Liver (tissue), 9 donors: ENCODE results near the gene KIF1A. TPM values are rescaled to one million over a fixed set of nuclear protein-coding genes. Genes with fewer than 3 reads are reported as not detected.

Source experiments
- DNase-seq: peaks from one replicate; pipeline ENCODE4 v3.0.0-alpha.2; 2017; ENCODE audit warnings: low spot score
- H3K27ac ChIP-seq, 2 donors: one replicate each; pipeline ENCODE4 v1.7.0; 2013; ENCODE audit warnings: inconsistent platforms in 2 of 2, low read length in 2 of 2, control low read depth in 1 of 2, low read depth in 1 of 2, mild to moderate bottlenecking in 1 of 2
- H3K27me3 ChIP-seq, 4 donors: one replicate each; pipeline versions ENCODE4 v1.6.1 to v1.7.0; 2013; ENCODE audit warnings: low read length in 3 of 4, inconsistent platforms in 1 of 4, mild to moderate bottlenecking in 1 of 4, moderate library complexity in 1 of 4; ENCODE audit not compliant: control insufficient read depth in 4 of 4, insufficient read depth in 4 of 4
- H3K36me3 ChIP-seq, 4 donors: one replicate each; pipeline versions ENCODE4 v1.6.1 to v1.7.0; 2013; ENCODE audit warnings: low read length in 3 of 4, mild to moderate bottlenecking in 3 of 4, low read depth in 1 of 4, moderate library complexity in 1 of 4; ENCODE audit not compliant: control insufficient read depth in 4 of 4, insufficient read depth in 3 of 4
- H3K4me1 ChIP-seq, 4 donors: one replicate each; pipeline versions ENCODE4 v1.6.1 to v1.7.0; 2013; ENCODE audit warnings: low read length in 3 of 4, mild to moderate bottlenecking in 3 of 4, moderate library complexity in 1 of 4; ENCODE audit not compliant: control insufficient read depth in 4 of 4, insufficient read depth in 4 of 4
- H3K4me3 ChIP-seq, 3 donors: one replicate each; pipeline versions ENCODE4 v1.6.1 to v1.7.0; 2013; ENCODE audit warnings: low read length in 3 of 3, control low read depth in 1 of 3, low read depth in 1 of 3, mild to moderate bottlenecking in 1 of 3
- H3K9ac ChIP-seq, 2 donors: one replicate each; pipeline ENCODE4 v1.7.0; 2013; ENCODE audit warnings: low read length in 2 of 2, mild to moderate bottlenecking in 2 of 2, moderate library complexity in 2 of 2, control low read depth in 1 of 2, low read depth in 1 of 2
- H3K9me3 ChIP-seq, 4 donors: one replicate each; pipeline versions ENCODE4 v1.6.1 to v1.7.0; 2013; ENCODE audit warnings: low read length in 3 of 4; ENCODE audit not compliant: control insufficient read depth in 4 of 4
- EGR1 ChIP-seq, 2 donors: IDR thresholded peaks; 2 replicates each; pipeline ENCODE4 v1.6.1; 2016 to 2018; ENCODE audit warnings: antibody characterized with exemption in 2 of 2, low read depth in 2 of 2
- FOXA2 ChIP-seq: IDR thresholded peaks from 2 replicates; pipeline ENCODE4 v1.6.1; 2016; ENCODE audit warnings: antibody characterized with exemption
- GABPA ChIP-seq, 2 donors: IDR thresholded peaks in 1 of 2; conservative IDR thresholded peaks in 1 of 2; 2 replicates each; pipeline ENCODE4 v1.6.1; 2016; ENCODE audit warnings: antibody characterized with exemption in 2 of 2, mild to moderate bottlenecking in 1 of 2, moderate library complexity in 1 of 2
- HNF4A ChIP-seq, 2 donors: conservative IDR thresholded peaks; 2 replicates each; pipeline ENCODE4 v1.6.1; 2016; ENCODE audit warnings: antibody characterized with exemption in 2 of 2, mild to moderate bottlenecking in 2 of 2
- HNF4G ChIP-seq: IDR thresholded peaks from 2 replicates; pipeline ENCODE4 v1.6.1; 2016; ENCODE audit warnings: antibody characterized with exemption
- JUND ChIP-seq, 2 donors: IDR thresholded peaks; 2 replicates each; pipeline ENCODE4 v1.6.1; 2016; ENCODE audit warnings: antibody characterized with exemption in 2 of 2
- NR2F2 ChIP-seq: IDR thresholded peaks from 2 replicates; pipeline ENCODE4 v1.6.1; 2016; ENCODE audit warnings: antibody characterized with exemption
- RAD21 ChIP-seq, 2 donors: IDR thresholded peaks; 2 replicates each; pipeline ENCODE4 v1.6.1; 2016; ENCODE audit warnings: antibody characterized with exemption in 2 of 2, mild to moderate bottlenecking in 2 of 2
- RXRA ChIP-seq, 2 donors: IDR thresholded peaks; 2 replicates each; pipeline ENCODE4 v1.6.1; 2017 to 2018; ENCODE audit warnings: antibody characterized with exemption in 2 of 2, mild to moderate bottlenecking in 1 of 2
- SP1 ChIP-seq: IDR thresholded peaks from 2 replicates; pipeline ENCODE4 v1.6.1; 2018; ENCODE audit warnings: antibody characterized with exemption, mild to moderate bottlenecking
- TAF1 ChIP-seq: conservative IDR thresholded peaks from 2 replicates; pipeline ENCODE4 v1.6.1; 2016; ENCODE audit warnings: antibody characterized with exemption, mild to moderate bottlenecking
- YY1 ChIP-seq: IDR thresholded peaks from 2 replicates; pipeline ENCODE4 v1.6.1; 2016; ENCODE audit warnings: antibody characterized with exemption, mild to moderate bottlenecking
- WGBS: extraction: QIAGEN DNeasy Blood & Tissue Kit; methylation state at CpG from one replicate; pipeline ENCODE4 v1.1.7; 2013; 5-methylcytosine and 5-hydroxymethylcytosine counted together
- polyA plus RNA-seq, 2 donors: library from polyadenylated mRNA; stranded (reverse) in 1 of 2; unstranded in 1 of 2; fragments of 200-250 nt in 1 of 2; fragments of >200 nt in 1 of 2; fragmentation: Nextera tagmentation in 1 of 2; extraction: Ambion mirVana in 1 of 2; gene quantifications; one replicate each; pipeline versions ENCODE4 v1.2.1 to v1.2.3, GENCODE V29; 2013 to 2015
- total RNA-seq, 2 donors: library from RNA; depleted of rRNA; stranded (reverse); fragments of >200 nt; gene quantifications; one replicate each; pipeline ENCODE4 v1.2.3, GENCODE V29; 2014
- TF ChIP-seq, protein P1 (sequence below): IDR thresholded peaks from 2 replicates; pipeline ENCODE4 v1.6.1; 2016; ENCODE audit warnings: antibody characterized with exemption
- TF ChIP-seq, protein P2 (sequence below): IDR thresholded peaks from 2 replicates; pipeline ENCODE4 v1.6.1; 2016; ENCODE audit warnings: antibody characterized with exemption, mild to moderate bottlenecking
- TF ChIP-seq, protein P3 (sequence below): IDR thresholded peaks from 2 replicates; pipeline ENCODE4 v1.6.1; 2016; ENCODE audit warnings: antibody characterized with exemption
- TF ChIP-seq, protein P4 (sequence below): IDR thresholded peaks from 2 replicates; pipeline ENCODE4 v1.6.1; 2016; ENCODE audit warnings: antibody characterized with exemption
- TF ChIP-seq, protein P5 (sequence below): fragments of 150-350 bp; IDR thresholded peaks from 2 replicates; pipeline ENCODE4 v1.5.1; 2017; ENCODE audit warnings: improper control_type of control experiment, low read depth, low read length; ENCODE audit not compliant: missing input control
- donor health status: healthy.
- donor health status: healthy.
- donor health status: healthy.
- donor health status: healthy.
- donor health status: healthy.

Gene KIF1A
- total and polyA plus RNA-seq, 4 donors, result 0.03 to 0.21 (median 0.11) TPM

DNA sequence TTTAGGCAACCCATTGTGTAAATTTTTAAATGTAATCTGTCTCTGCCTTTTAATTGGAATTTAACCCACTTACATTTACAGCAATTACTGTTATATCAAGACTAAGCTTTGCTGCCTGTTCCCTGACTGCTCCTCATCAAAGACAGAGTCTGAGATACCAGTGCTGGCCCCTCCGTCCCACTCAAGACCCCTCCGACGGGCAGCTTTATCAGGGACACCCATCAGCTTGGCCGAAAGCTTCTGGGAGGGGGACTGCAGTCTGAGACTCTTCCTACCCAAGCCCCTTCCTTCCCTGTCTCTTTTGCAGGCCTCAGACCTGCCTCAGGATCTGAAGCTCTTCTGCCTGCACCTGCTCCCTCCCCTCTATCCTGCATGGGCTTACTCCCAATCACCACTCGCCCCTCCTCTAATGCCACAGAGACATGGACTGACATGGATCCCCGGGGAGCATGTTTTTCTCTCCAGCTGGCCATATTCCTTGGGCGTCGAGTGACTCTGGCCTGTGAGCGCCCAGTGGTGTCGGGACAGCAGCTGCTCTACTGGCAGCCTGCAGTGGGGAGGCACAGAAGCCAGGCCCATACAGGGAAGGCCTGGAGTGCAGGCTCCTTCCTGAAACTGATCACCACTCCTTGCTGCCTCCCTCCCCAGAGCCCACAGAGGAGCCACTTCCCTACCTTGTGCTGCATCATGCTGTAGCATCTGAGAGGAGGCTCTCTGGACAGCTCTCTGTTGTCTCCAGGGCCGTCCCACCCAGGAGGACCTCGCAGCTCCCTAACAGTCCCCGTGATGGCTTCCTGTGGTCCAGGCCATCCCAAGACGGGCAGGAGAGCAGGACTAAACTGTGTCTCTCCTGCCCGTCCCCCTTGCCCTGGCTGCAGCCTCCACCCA, 3.7 kb upstream of the KIF1A start:
- TF ChIP-seq, protein P1, sequence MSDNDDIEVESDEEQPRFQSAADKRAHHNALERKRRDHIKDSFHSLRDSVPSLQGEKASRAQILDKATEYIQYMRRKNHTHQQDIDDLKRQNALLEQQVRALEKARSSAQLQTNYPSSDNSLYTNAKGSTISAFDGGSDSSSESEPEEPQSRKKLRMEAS, result no peak
- TF ChIP-seq GABPA (IDR thresholded peaks at IDR 0.05 in 1 of 2, conservative IDR thresholded peaks at IDR 0.05 in 1 of 2), result no peak
- TF ChIP-seq TAF1, result no peak
- no peak for TF ChIP-seq YY1
- no peak for TF ChIP-seq JUND (IDR thresholded peaks at IDR 0.05)
- TF ChIP-seq RAD21 (IDR thresholded peaks at IDR 0.05), result no peak
- TF ChIP-seq HNF4A (conservative IDR thresholded peaks at IDR 0.05), result no peak

DNA sequence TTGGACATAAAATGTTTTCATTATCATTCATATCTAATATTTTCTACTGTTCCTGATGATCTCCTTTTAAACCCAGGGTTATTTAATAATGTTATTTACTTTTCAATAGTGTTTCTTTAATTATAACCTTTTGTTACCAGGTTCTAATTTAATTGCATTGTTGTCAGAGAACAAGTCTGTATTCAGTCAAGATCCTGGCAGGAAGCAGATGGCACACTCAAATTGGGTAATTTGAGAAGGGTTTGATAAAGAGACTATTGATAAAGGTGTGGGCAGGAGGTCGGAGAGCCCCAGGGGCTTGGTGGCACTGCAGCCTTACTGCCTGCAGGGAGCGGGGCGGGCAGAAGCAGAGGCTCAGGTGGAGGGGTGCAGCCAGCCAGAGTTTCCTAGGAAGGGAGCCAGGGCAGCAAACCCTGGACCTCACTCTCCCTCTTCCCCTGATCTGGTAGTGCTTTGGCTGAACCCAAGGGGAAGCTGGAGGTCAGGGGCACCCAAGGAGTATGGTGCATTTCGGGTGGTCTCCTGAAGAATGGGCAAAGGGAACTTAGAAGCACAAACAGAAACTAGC, 2.3 kb upstream of the KIF1A start:
- H3K9me3 ChIP-seq, result peaks cover 0 to 8% (median under 1%) of the 10 kb centered on the region in 4 donors
- TF ChIP-seq EGR1 (IDR thresholded peaks at IDR 0.05; ENCODE audit: low read depth in 2 of 2) (no peak), SP1 (no peak), FOXA2 (no peak), NR2F2 (no peak), HNF4A (conservative IDR thresholded peaks at IDR 0.05) (no peak), RAD21 (IDR thresholded peaks at IDR 0.05) (no peak), JUND (IDR thresholded peaks at IDR 0.05) (no peak), HNF4G (no peak), YY1 (no peak), RXRA (IDR thresholded peaks at IDR 0.05) (no peak)
- TF ChIP-seq, protein P2, sequence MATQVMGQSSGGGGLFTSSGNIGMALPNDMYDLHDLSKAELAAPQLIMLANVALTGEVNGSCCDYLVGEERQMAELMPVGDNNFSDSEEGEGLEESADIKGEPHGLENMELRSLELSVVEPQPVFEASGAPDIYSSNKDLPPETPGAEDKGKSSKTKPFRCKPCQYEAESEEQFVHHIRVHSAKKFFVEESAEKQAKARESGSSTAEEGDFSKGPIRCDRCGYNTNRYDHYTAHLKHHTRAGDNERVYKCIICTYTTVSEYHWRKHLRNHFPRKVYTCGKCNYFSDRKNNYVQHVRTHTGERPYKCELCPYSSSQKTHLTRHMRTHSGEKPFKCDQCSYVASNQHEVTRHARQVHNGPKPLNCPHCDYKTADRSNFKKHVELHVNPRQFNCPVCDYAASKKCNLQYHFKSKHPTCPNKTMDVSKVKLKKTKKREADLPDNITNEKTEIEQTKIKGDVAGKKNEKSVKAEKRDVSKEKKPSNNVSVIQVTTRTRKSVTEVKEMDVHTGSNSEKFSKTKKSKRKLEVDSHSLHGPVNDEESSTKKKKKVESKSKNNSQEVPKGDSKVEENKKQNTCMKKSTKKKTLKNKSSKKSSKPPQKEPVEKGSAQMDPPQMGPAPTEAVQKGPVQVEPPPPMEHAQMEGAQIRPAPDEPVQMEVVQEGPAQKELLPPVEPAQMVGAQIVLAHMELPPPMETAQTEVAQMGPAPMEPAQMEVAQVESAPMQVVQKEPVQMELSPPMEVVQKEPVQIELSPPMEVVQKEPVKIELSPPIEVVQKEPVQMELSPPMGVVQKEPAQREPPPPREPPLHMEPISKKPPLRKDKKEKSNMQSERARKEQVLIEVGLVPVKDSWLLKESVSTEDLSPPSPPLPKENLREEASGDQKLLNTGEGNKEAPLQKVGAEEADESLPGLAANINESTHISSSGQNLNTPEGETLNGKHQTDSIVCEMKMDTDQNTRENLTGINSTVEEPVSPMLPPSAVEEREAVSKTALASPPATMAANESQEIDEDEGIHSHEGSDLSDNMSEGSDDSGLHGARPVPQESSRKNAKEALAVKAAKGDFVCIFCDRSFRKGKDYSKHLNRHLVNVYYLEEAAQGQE, result no peak
- TF ChIP-seq, protein P3, sequence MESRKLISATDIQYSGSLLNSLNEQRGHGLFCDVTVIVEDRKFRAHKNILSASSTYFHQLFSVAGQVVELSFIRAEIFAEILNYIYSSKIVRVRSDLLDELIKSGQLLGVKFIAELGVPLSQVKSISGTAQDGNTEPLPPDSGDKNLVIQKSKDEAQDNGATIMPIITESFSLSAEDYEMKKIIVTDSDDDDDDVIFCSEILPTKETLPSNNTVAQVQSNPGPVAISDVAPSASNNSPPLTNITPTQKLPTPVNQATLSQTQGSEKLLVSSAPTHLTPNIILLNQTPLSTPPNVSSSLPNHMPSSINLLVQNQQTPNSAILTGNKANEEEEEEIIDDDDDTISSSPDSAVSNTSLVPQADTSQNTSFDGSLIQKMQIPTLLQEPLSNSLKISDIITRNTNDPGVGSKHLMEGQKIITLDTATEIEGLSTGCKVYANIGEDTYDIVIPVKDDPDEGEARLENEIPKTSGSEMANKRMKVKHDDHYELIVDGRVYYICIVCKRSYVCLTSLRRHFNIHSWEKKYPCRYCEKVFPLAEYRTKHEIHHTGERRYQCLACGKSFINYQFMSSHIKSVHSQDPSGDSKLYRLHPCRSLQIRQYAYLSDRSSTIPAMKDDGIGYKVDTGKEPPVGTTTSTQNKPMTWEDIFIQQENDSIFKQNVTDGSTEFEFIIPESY, result no peak
- TF ChIP-seq, protein P4, sequence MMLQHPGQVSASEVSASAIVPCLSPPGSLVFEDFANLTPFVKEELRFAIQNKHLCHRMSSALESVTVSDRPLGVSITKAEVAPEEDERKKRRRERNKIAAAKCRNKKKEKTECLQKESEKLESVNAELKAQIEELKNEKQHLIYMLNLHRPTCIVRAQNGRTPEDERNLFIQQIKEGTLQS, result no peak
- TF ChIP-seq, protein P5, sequence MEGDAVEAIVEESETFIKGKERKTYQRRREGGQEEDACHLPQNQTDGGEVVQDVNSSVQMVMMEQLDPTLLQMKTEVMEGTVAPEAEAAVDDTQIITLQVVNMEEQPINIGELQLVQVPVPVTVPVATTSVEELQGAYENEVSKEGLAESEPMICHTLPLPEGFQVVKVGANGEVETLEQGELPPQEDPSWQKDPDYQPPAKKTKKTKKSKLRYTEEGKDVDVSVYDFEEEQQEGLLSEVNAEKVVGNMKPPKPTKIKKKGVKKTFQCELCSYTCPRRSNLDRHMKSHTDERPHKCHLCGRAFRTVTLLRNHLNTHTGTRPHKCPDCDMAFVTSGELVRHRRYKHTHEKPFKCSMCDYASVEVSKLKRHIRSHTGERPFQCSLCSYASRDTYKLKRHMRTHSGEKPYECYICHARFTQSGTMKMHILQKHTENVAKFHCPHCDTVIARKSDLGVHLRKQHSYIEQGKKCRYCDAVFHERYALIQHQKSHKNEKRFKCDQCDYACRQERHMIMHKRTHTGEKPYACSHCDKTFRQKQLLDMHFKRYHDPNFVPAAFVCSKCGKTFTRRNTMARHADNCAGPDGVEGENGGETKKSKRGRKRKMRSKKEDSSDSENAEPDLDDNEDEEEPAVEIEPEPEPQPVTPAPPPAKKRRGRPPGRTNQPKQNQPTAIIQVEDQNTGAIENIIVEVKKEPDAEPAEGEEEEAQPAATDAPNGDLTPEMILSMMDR, result no peak
- TF ChIP-seq, protein P1, result no peak

More for the DNA sequence above, 3.7 kb upstream of the KIF1A start:
- H3K4me1 ChIP-seq, result peaks cover 3 to 17% (median 11%) of the 10 kb centered on the region in 4 donors
- no peak overlapping the region for H3K9ac ChIP-seq
- H3K36me3 ChIP-seq, result no peaks in the 10 kb centered on the region
- H3K27ac ChIP-seq, result no peak overlapping the region
- peaks cover 0 to 8% (median under 1%) of the 10 kb centered on the region in 4 donors for H3K9me3 ChIP-seq
- 86% methylated on average over 15 of the region's 15 CpGs for WGBS
- peaks cover 0 to 17% (median 1%) of the 10 kb centered on the region in 4 donors for H3K27me3 ChIP-seq
- H3K4me3 ChIP-seq, result no peak overlapping the region
- DNase-seq, result no peak

More for the DNA sequence above, 2.3 kb upstream of the KIF1A start:
- Histone ChIP-seq H3K27ac (no peak overlapping the region), H3K9ac (no peak overlapping the region), H3K27me3 (peaks cover 0 to 17% (median 1%) of the 10 kb centered on the region in 4 donors), H3K4me3 (no peak overlapping the region), H3K4me1 (peaks cover 3 to 19% (median 11%) of the 10 kb centered on the region in 4 donors), H3K36me3 (no peaks in the 10 kb centered on the region)
- 86% methylated on average over 4 of the region's 4 CpGs for WGBS
- DNase-seq, result no peak
